Tibial nerve (tissue), 4 donors: ENCODE measurements around the gene KIR2DL1. TPM values are rescaled to one million over a fixed set of nuclear protein-coding genes. Genes with fewer than 3 reads are reported as not detected.
"Not testable (repeated sequence)": the region's sequence is repeated elsewhere in the genome, so short reads cannot be mapped to it uniquely, and the experiment has no call there.

Source experiments
- DNase-seq, 2 donors: peaks; one replicate each; pipeline ENCODE4 v3.0.0-alpha.2; 2019; ENCODE audit warnings: low spot score in 2 of 2
- H3K27ac ChIP-seq, 4 donors: fragments of 200-600 bp; sonication (generic) in 3 of 4; one replicate each; pipeline ENCODE4 v1.5.1; 2017 to 2019; ENCODE audit warnings: mild to moderate bottlenecking in 1 of 4
- H3K27me3 ChIP-seq, 2 donors: fragments of 200-600 bp; sonication (generic) in 1 of 2; one replicate each; pipeline versions ENCODE4 v1.5.1 to v1.6.0; 2017 to 2019
- H3K36me3 ChIP-seq, 3 donors: fragments of 200-600 bp; sonication (generic); one replicate each; pipeline ENCODE4 v1.5.1; 2018 to 2019
- H3K4me1 ChIP-seq, 4 donors: fragments of 200-600 bp; sonication (generic) in 3 of 4; one replicate each; pipeline ENCODE4 v1.5.1; 2017 to 2019
- H3K4me3 ChIP-seq, 4 donors: fragments of 200-600 bp; sonication (generic) in 3 of 4; one replicate each; pipeline ENCODE4 v1.5.1; 2017 to 2019; ENCODE audit warnings: mild to moderate bottlenecking in 1 of 4, moderate library complexity in 1 of 4
- H3K9me3 ChIP-seq, 4 donors: fragments of 200-600 bp; sonication (generic) in 3 of 4; one replicate each; pipeline ENCODE4 v1.5.1; 2017 to 2019
- EP300 ChIP-seq, 2 donors: sonication (generic); formaldehyde crosslinking; IDR thresholded peaks; one replicate each; pipeline ENCODE4 v1.6.1; 2017; ENCODE audit warnings: antibody characterized with exemption in 2 of 2, mild to moderate bottlenecking in 1 of 2
- POLR2A ChIP-seq, 2 donors: fragments of 450-650 bp; IDR thresholded peaks; one replicate each; pipeline ENCODE4 v1.6.1; 2017; ENCODE audit warnings: antibody characterized with exemption in 2 of 2, mild to moderate bottlenecking in 2 of 2, moderate library complexity in 2 of 2
- WGBS, 2 donors: methylation state at CpG; one replicate each; pipeline ENCODE4 v1.1.5; 2018; 5-methylcytosine and 5-hydroxymethylcytosine counted together
- total RNA-seq, 4 donors: library from RNA; depleted of rRNA; stranded (reverse); fragments of >200 nt; gene quantifications; one replicate each; pipeline ENCODE4 v1.1.0, GENCODE V29; 2016
- TF ChIP-seq, protein P1 (sequence below), 5 experiments: fragments of 200-600 bp in 3 of 5; fragments of 450-650 bp in 2 of 5; sonication (generic) in 3 of 5; IDR thresholded peaks; one replicate each; pipeline ENCODE4 v1.5.1; 2016 to 2019; ENCODE audit warnings: antibody characterized with exemption in 5 of 5, mild to moderate bottlenecking in 3 of 5, moderate library complexity in 2 of 5

Gene KIR2DL1
- not detected for total RNA-seq

DNA sequence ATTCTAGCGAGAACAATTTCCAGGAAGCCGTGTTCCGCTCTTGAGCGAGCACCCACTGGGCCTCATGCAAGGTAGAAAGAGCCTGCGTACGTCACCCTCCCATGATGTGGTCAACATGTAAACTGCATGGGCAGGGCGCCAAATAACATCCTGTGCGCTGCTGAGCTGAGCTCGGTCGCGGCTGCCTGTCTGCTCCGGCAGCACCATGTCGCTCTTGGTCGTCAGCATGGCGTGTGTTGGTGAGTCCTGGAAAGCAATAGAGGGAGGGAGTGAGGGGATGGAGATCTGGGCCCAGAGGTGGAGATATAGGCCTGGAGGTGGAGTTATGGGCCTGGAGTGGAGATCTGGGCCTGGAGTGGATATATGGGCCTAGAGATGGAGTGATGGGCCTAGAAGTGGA lies at the start of gene KIR2DL1:
Gene KIR2DL1, plus strand, starts transcription at position 148 of the 400 bp plus-strand sequence. Its CDS starts 58 bp downstream, at position 206.
- peaks cover 0 to 11% (median 0%) of the 10 kb centered on the region in 4 donors for H3K9me3 ChIP-seq
- H3K36me3 ChIP-seq, H3K27ac ChIP-seq, H3K4me1 ChIP-seq, DNase-seq, H3K27me3 ChIP-seq, H3K4me3 ChIP-seq: not testable (repeated sequence)
- WGBS, 2 donors: 95 to 100% methylated on average over 14 to 15 of the region's 15 CpGs

DNA sequence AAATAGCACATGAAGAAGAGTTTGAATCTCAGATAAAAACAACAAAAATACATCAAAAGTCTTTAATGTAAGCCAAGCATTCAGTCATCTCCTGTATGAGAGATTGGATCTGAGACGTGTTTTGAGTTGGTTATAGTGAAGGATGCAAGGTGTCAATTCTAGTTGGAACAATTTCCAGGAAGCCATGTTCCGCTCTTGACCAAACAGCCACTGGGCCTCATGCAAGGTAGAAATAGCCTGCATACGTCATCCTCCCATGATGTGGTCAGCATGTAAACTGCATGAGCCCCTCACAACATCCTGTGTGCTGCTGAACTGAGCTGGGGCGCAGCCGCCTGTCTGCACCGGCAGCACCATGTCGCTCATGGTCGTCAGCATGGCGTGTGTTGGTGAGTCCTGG lies 45.5 kb upstream of the KIR2DL1 start, which contains the start of gene KIR3DL3:
Gene KIR3DL3, plus strand, starts transcription at position 301 of the 400 bp plus-strand sequence. Its CDS starts 55 bp downstream, at position 356.
- peaks cover 0 to 45% (median 4%) of the 10 kb centered on the region in 4 donors for H3K9me3 ChIP-seq
- DNase-seq: no peak
- no peaks in the 10 kb centered on the region for H3K36me3 ChIP-seq
- no peak within 1 kb of the TSS for H3K4me3 ChIP-seq
- no peaks in the 10 kb centered on the region for H3K4me1 ChIP-seq
- TF ChIP-seq POLR2A (IDR thresholded peaks at IDR 0.05) (no peak), EP300 (IDR thresholded peaks at IDR 0.05) (no peak)
- TF ChIP-seq, protein P1, sequence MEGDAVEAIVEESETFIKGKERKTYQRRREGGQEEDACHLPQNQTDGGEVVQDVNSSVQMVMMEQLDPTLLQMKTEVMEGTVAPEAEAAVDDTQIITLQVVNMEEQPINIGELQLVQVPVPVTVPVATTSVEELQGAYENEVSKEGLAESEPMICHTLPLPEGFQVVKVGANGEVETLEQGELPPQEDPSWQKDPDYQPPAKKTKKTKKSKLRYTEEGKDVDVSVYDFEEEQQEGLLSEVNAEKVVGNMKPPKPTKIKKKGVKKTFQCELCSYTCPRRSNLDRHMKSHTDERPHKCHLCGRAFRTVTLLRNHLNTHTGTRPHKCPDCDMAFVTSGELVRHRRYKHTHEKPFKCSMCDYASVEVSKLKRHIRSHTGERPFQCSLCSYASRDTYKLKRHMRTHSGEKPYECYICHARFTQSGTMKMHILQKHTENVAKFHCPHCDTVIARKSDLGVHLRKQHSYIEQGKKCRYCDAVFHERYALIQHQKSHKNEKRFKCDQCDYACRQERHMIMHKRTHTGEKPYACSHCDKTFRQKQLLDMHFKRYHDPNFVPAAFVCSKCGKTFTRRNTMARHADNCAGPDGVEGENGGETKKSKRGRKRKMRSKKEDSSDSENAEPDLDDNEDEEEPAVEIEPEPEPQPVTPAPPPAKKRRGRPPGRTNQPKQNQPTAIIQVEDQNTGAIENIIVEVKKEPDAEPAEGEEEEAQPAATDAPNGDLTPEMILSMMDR (IDR thresholded peaks at IDR 0.05): no peak
- no peaks in the 10 kb centered on the region for H3K27me3 ChIP-seq
- no peak within 1 kb of the TSS for H3K27ac ChIP-seq
- WGBS, 2 donors: 89 to 90% methylated on average over 9 of the region's 9 CpGs

DNA sequence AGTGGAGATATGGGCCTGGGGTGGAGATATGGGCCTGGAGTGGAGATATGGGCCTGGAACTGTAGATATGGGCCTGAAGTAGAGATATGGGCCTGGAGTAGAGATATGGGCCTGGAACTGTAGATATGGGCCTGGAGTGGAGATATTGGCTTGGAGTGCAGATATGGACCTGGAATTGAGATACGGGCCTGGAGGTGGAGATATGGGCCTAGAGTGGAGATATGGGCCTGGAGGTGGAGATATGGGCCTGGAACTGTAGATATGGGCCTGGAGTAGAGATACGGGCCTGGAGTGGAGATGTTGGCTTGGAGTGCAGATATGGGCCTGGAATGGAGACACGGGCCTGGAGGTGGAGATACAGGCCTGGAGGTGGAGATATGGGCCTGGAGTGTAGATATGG lies 44.9 kb upstream of the KIR2DL1 start:
- WGBS, 2 donors: 79 to 80% methylated on average over 3 of the region's 3 CpGs
- H3K27me3 ChIP-seq: no peaks in the 10 kb centered on the region

DNA sequence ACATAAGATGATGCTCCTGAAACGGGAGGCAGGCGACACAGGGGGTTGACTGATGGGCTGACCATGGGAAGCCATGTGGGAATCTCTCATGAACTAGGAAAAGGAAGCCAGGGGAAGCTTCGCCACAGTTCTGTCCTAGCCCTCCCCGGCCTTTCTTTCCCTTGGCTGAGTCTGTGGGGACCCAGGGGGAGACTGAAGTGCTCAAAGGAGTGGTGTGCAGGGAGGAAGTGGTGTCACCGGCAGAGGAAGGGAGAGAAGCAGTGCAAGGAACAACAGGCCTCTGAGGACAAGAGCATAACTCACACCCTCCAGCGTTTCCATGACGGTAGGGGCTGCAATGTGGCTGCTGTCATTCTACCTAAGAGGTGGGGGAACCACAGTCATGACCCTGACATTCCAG lies 44.3 kb upstream of the KIR2DL1 start:
- no peaks in the 10 kb centered on the region for H3K4me1 ChIP-seq
- H3K36me3 ChIP-seq: no peaks in the 10 kb centered on the region
- WGBS, 2 donors: 78 to 82% methylated on average over 7 of the region's 7 CpGs
- no peak for DNase-seq
- TF ChIP-seq, protein P1 (IDR thresholded peaks at IDR 0.05): no peak
- TF ChIP-seq POLR2A (IDR thresholded peaks at IDR 0.05): no peak
- no peak for TF ChIP-seq EP300 (IDR thresholded peaks at IDR 0.05)
- H3K9me3 ChIP-seq: peaks cover 0 to 37% (median 4%) of the 10 kb centered on the region in 4 donors
- no peak overlapping the region for H3K4me3 ChIP-seq
- no peaks in the 10 kb centered on the region for H3K27me3 ChIP-seq
- no peak overlapping the region for H3K27ac ChIP-seq

More for the DNA sequence above, 44.9 kb upstream of the KIR2DL1 start:
- TF ChIP-seq, protein P1 (IDR thresholded peaks at IDR 0.05): no peak
- TF ChIP-seq EP300 (IDR thresholded peaks at IDR 0.05) (no peak), POLR2A (IDR thresholded peaks at IDR 0.05) (no peak)
- H3K27ac ChIP-seq: no peak overlapping the region
- H3K4me3 ChIP-seq: no peak overlapping the region
- no peak for DNase-seq
- no peaks in the 10 kb centered on the region for H3K36me3 ChIP-seq
- H3K9me3 ChIP-seq: peaks cover 0 to 42% (median 4%) of the 10 kb centered on the region in 4 donors
- no peaks in the 10 kb centered on the region for H3K4me1 ChIP-seq

DNA sequence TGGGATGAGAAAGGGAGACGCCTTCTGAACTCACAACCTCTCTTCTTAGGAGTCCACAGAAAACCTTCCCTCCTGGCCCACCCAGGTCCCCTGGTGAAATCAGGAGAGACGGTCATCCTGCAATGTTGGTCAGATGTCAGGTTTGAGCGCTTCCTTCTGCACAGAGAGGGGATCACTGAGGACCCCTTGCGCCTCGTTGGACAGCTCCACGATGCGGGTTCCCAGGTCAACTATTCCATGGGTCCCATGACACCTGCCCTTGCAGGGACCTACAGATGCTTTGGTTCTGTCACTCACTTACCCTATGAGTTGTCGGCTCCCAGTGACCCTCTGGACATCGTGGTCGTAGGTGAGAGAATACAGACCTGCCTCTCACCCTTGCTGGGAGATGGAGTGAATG lies 42.0 kb upstream of the KIR2DL1 start:
- Histone ChIP-seq H3K36me3 (no peaks in the 10 kb centered on the region), H3K9me3 (peaks cover 0 to 21% (median 0%) of the 10 kb centered on the region in 4 donors), H3K27me3 (no peaks in the 10 kb centered on the region), H3K4me1 (no peaks in the 10 kb centered on the region), H3K4me3 (no peak overlapping the region), H3K27ac (no peak overlapping the region)
- TF ChIP-seq EP300 (IDR thresholded peaks at IDR 0.05) (no peak), POLR2A (IDR thresholded peaks at IDR 0.05) (no peak)
- TF ChIP-seq, protein P1 (IDR thresholded peaks at IDR 0.05): no peak
- no peak for DNase-seq
- 75 to 76% methylated on average over 10 of the region's 10 CpGs for WGBS, 2 donors

DNA sequence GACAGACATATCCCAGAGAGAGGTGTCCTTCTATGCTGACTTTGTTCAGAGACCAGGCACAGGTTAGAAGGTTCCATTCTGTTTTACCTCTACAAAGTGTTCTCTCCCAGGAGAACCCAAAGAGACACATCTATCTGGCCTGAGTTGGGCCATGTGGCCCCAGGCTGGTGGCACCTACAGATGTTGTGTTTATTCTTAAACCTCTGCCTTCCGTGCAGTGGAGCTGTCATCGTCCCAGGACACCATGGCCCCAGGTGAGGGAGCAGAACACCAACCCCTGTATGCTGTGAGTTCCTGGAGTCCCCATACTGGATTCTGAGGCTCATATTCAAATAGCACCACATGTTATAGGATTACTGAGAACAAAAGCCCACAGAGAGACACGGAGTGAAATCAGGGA lies 41.4 kb upstream of the KIR2DL1 start:
- Histone ChIP-seq H3K36me3 (no peaks in the 10 kb centered on the region), H3K4me1 (no peaks in the 10 kb centered on the region), H3K27me3 (no peaks in the 10 kb centered on the region), H3K4me3 (no peak overlapping the region), H3K9me3 (peaks cover 0 to 22% (median 0%) of the 10 kb centered on the region in 4 donors), H3K27ac (no peak overlapping the region)
- WGBS, 2 donors: 58 to 59% methylated on average over 3 of the region's 3 CpGs
- TF ChIP-seq EP300 (IDR thresholded peaks at IDR 0.05): no peak
- no peak for TF ChIP-seq POLR2A (IDR thresholded peaks at IDR 0.05)
- TF ChIP-seq, protein P1 (IDR thresholded peaks at IDR 0.05): no peak
- no peak for DNase-seq
